ENCODE results near the gene PPTC7.
A peak's percentile ranks its signal among the peaks of the same experiment; 100 is the strongest.

DNA sequence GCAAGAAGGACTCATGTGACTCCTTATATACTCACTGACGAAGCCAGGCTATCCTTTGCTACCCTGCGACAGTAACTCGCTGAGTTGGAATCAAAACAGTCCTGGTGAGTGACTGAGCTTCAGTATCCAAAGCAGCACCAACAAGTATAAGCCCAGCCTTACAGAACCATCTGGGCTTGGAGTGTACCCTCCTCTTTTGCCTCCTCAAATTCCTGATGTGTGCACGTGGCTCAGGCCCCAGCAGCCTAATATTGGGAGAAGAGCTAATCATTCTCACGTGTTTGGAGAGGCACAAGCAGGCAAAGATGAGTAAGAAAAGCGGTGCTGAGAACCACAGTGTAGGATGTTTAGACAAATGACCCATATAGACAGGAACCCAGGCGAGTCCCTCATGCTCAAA, 34.4 kb downstream of the PPTC7 start:
- TF ChIP-seq POLR2A (IDR thresholded peaks at IDR 0.05; ENCODE audit: low read depth, low read length) (no peak), RAD21 (IDR thresholded peaks at IDR 0.05; ENCODE audit: low read length) (no peak), MXI1 (IDR thresholded peaks at IDR 0.05; ENCODE audit: borderline replicate concordance, low read depth, low read length) (peak; percentile 71; the same call in 1 of the 2 replicates), CEBPB (IDR thresholded peaks at IDR 0.05; ENCODE audit: low read depth, low read length) (no peak)
- TF ChIP-seq, protein P1, sequence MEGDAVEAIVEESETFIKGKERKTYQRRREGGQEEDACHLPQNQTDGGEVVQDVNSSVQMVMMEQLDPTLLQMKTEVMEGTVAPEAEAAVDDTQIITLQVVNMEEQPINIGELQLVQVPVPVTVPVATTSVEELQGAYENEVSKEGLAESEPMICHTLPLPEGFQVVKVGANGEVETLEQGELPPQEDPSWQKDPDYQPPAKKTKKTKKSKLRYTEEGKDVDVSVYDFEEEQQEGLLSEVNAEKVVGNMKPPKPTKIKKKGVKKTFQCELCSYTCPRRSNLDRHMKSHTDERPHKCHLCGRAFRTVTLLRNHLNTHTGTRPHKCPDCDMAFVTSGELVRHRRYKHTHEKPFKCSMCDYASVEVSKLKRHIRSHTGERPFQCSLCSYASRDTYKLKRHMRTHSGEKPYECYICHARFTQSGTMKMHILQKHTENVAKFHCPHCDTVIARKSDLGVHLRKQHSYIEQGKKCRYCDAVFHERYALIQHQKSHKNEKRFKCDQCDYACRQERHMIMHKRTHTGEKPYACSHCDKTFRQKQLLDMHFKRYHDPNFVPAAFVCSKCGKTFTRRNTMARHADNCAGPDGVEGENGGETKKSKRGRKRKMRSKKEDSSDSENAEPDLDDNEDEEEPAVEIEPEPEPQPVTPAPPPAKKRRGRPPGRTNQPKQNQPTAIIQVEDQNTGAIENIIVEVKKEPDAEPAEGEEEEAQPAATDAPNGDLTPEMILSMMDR (conservative IDR thresholded peaks at IDR 0.05; ENCODE audit: low read depth, low read length), result no peak
- TF ChIP-seq, protein P2, sequence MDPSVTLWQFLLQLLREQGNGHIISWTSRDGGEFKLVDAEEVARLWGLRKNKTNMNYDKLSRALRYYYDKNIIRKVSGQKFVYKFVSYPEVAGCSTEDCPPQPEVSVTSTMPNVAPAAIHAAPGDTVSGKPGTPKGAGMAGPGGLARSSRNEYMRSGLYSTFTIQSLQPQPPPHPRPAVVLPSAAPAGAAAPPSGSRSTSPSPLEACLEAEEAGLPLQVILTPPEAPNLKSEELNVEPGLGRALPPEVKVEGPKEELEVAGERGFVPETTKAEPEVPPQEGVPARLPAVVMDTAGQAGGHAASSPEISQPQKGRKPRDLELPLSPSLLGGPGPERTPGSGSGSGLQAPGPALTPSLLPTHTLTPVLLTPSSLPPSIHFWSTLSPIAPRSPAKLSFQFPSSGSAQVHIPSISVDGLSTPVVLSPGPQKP (IDR thresholded peaks at IDR 0.05; ENCODE audit: borderline replicate concordance, low read depth, low read length), result no peak
